CD14-positive monocyte (primary cell): Measurements from ENCODE around the gene FAM3C. TPM values are rescaled to one million over a fixed set of nuclear protein-coding genes. Genes with fewer than 3 reads are reported as not detected.

Experiments
- DNase-seq, 3 donors: peaks; one replicate each; pipeline ENCODE4 v3.0.0-alpha.2; 2011 to 2022
- H2AFZ ChIP-seq: 2 replicates; pipeline ENCODE4 v1.6.0; 2012; ENCODE audit warnings: mild to moderate bottlenecking, low read depth, low read length, inconsistent platforms; ENCODE audit not compliant: insufficient read depth, poor library complexity, severe bottlenecking
- H3K27ac ChIP-seq, 2 donors: 1 replicate in 1 of 2; 2 replicates in 1 of 2; pipeline ENCODE4 v1.5.1; 2012 to 2013; ENCODE audit warnings: low read length in 2 of 2, control low read depth in 1 of 2, inconsistent platforms in 1 of 2, low read depth in 1 of 2, mild to moderate bottlenecking in 1 of 2
- H3K27me3 ChIP-seq, 2 donors: one replicate each; pipeline versions ENCODE4 v1.6.0 to v1.6.1; 2011 to 2013; ENCODE audit warnings: low read length in 2 of 2; ENCODE audit not compliant: control insufficient read depth in 2 of 2, insufficient read depth in 2 of 2
- H3K36me3 ChIP-seq, 2 donors: replicated peaks in 1 of 2; 1 replicate in 1 of 2; 2 replicates in 1 of 2; pipeline versions ENCODE4 v1.5.1 to v1.6.1; 2012 to 2013; ENCODE audit warnings: low read length in 2 of 2, control low read depth in 1 of 2, inconsistent platforms in 1 of 2, mild to moderate bottlenecking in 1 of 2; ENCODE audit not compliant: insufficient read depth in 2 of 2, control insufficient read depth in 1 of 2
- H3K4me1 ChIP-seq, 2 donors: 1 replicate in 1 of 2; 2 replicates in 1 of 2; pipeline versions ENCODE4 v1.5.1 to v1.6.1; 2012 to 2013; ENCODE audit warnings: low read length in 2 of 2, control low read depth in 1 of 2, inconsistent platforms in 1 of 2, mild to moderate bottlenecking in 1 of 2, moderate library complexity in 1 of 2; ENCODE audit not compliant: insufficient read depth in 2 of 2, control insufficient read depth in 1 of 2
- H3K4me2 ChIP-seq: replicated peaks from 2 replicates; pipeline ENCODE3; 2012; ENCODE audit warnings: low read length, moderate library complexity, mild to moderate bottlenecking; ENCODE audit not compliant: poor library complexity, severe bottlenecking; ENCODE audit errors: extremely low read depth
- H3K4me3 ChIP-seq, 3 experiments: fragments of 200-600 bp in 1 of 3; sonication (generic) in 1 of 3; replicated peaks in 1 of 3; 1 replicate in 2 of 3; 2 replicates in 1 of 3; pipeline ENCODE4 v1.5.1; 2011 to 2013; ENCODE audit warnings: low read length in 3 of 3, mild to moderate bottlenecking in 3 of 3, control low read depth in 2 of 3, low read depth in 2 of 3, inconsistent platforms in 1 of 3, moderate library complexity in 1 of 3
- H3K79me2 ChIP-seq: 2 replicates; pipeline ENCODE4 v1.6.0; 2012; ENCODE audit warnings: mild to moderate bottlenecking, control low read depth, inconsistent platforms, low read length, moderate library complexity; ENCODE audit not compliant: insufficient read depth
- H3K9ac ChIP-seq: 2 replicates; pipeline ENCODE4 v1.6.0; 2017; ENCODE audit warnings: low read length, mild to moderate bottlenecking; ENCODE audit not compliant: insufficient read depth, poor library complexity, severe bottlenecking
- H3K9me3 ChIP-seq, 2 donors: replicated peaks in 1 of 2; 1 replicate in 1 of 2; 2 replicates in 1 of 2; pipeline versions ENCODE4 v1.5.1 to v1.6.1; 2012 to 2013; ENCODE audit warnings: low read length in 2 of 2, control low read depth in 1 of 2; ENCODE audit not compliant: control insufficient read depth in 1 of 2, insufficient read depth in 1 of 2
- H4K20me1 ChIP-seq: 2 replicates; pipeline ENCODE4 v1.6.0; 2012; ENCODE audit warnings: mild to moderate bottlenecking, low read length, control low read depth, moderate library complexity; ENCODE audit not compliant: insufficient read depth
- H3K27ac Mint-ChIP-seq, 7 donors: one replicate each; pipeline ENCODE4 v1.8.0; 2020; ENCODE audit warnings: mild to moderate bottlenecking in 7 of 7, mixed read lengths in 7 of 7, moderate library complexity in 6 of 7, inconsistent platforms in 2 of 7
- H3K27me3 Mint-ChIP-seq, 3 donors: one replicate each; pipeline ENCODE4 v1.8.0; 2021 to 2022; ENCODE audit warnings: low read depth in 3 of 3, mild to moderate bottlenecking in 3 of 3, mixed read lengths in 3 of 3, moderate library complexity in 3 of 3, inconsistent platforms in 1 of 3
- H3K36me3 Mint-ChIP-seq, 2 donors: one replicate each; pipeline ENCODE4 v1.8.0; 2020; ENCODE audit warnings: mixed read lengths in 2 of 2, inconsistent platforms in 1 of 2, mild to moderate bottlenecking in 1 of 2
- H3K4me1 Mint-ChIP-seq: one replicate; pipeline ENCODE4 v1.8.0; 2020; ENCODE audit warnings: mild to moderate bottlenecking, mixed read lengths
- H3K4me3 Mint-ChIP-seq, 2 donors: one replicate each; pipeline ENCODE4 v1.8.0; 2020; ENCODE audit warnings: mild to moderate bottlenecking in 2 of 2, mixed read lengths in 2 of 2, moderate library complexity in 1 of 2
- H3K9me3 Mint-ChIP-seq, 7 donors: one replicate each; pipeline ENCODE4 v1.8.0; 2020 to 2022; ENCODE audit warnings: mixed read lengths in 7 of 7, mild to moderate bottlenecking in 6 of 7, moderate library complexity in 6 of 7, inconsistent platforms in 2 of 7
- WGBS: methylation state at CpG from one replicate; pipeline ENCODE4 v1.1.5; 2013; ENCODE audit warnings: missing lambda C conversion rate; ENCODE audit not compliant: insufficient coverage; 5-methylcytosine and 5-hydroxymethylcytosine counted together
- intact Hi-C, 2 donors: fragments of 100-400 bp; cut with micrococcal nuclease; formaldehyde crosslinking; loops; one replicate each; pipeline versions ENCODE4 v1.15.0 to v1.15.1; 2023
- polyA plus RNA-seq, 3 donors: library from polyadenylated mRNA; depleted of rRNA in 1 of 3; unstranded in 2 of 3; stranded (reverse) in 1 of 3; fragments of 300-500 nt in 2 of 3; fragments of >200 nt in 1 of 3; fragmentation: Illumina TruSeq in 2 of 3; gene quantifications; 1 replicate in 2 of 3; 2 replicates in 1 of 3; pipeline ENCODE4 v1.2.3, GENCODE V29; 2012 to 2021
- TF ChIP-seq, protein P1 (sequence below): fragments of 200-600 bp; IDR thresholded peaks from one replicate; pipeline ENCODE4 v1.8.0; 2022; ENCODE audit warnings: antibody characterized with exemption, mild to moderate bottlenecking

Gene FAM3C
- polyA plus RNA-seq, 3 donors, result 5.5 to 13.0 (median 7.3) TPM

DNA sequence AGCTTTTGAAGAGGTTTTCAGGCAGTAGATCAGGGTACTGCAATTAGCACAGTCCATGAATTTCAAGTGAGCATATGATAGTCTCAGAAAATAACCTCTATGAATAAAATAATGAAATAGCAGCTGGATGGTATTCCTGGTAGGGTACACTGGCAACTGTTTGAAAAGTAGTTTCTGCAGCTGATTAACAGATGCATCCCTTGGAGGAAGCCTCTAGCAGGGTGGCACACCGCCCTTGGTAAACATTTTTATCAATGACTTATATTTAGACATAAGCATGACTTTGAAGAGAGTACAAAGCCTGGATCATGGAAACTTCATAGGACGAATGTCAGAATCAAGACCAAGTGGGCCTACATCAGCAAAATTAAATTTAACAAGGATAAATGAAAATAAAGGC lies 40.5 kb downstream of the FAM3C start:
- H3K27me3 Mint-ChIP-seq, result no peaks in the 10 kb centered on the region
- Histone ChIP-seq H3K9me3 (no peaks in the 10 kb centered on the region), H3K27me3 (no peaks in the 10 kb centered on the region), H3K27ac (no peak overlapping the region), H3K4me1 (no peaks in the 10 kb centered on the region), H4K20me1 (no peaks in the 10 kb centered on the region), H3K4me3 (no peak overlapping the region), H3K36me3 (peaks cover 2 to 13% of the 10 kb centered on the region in 2 donors), H3K4me2 (no peak overlapping the region), H3K79me2 (no peaks in the 10 kb centered on the region), H3K9ac (no peak overlapping the region), H2AFZ (no peak overlapping the region)
- no peak overlapping the region for H3K27ac Mint-ChIP-seq
- no peak overlapping the region for H3K4me3 Mint-ChIP-seq
- H3K4me1 Mint-ChIP-seq, result no peaks in the 10 kb centered on the region
- peaks cover 31 to 35% of the 10 kb centered on the region in 2 donors for H3K36me3 Mint-ChIP-seq
- no CpG with 5 or more reads among the region's 2 CpGs for WGBS
- intact Hi-C loops, result no loop called here
- H3K9me3 Mint-ChIP-seq, result no peaks in the 10 kb centered on the region
- no peak for DNase-seq
- TF ChIP-seq, protein P1, sequence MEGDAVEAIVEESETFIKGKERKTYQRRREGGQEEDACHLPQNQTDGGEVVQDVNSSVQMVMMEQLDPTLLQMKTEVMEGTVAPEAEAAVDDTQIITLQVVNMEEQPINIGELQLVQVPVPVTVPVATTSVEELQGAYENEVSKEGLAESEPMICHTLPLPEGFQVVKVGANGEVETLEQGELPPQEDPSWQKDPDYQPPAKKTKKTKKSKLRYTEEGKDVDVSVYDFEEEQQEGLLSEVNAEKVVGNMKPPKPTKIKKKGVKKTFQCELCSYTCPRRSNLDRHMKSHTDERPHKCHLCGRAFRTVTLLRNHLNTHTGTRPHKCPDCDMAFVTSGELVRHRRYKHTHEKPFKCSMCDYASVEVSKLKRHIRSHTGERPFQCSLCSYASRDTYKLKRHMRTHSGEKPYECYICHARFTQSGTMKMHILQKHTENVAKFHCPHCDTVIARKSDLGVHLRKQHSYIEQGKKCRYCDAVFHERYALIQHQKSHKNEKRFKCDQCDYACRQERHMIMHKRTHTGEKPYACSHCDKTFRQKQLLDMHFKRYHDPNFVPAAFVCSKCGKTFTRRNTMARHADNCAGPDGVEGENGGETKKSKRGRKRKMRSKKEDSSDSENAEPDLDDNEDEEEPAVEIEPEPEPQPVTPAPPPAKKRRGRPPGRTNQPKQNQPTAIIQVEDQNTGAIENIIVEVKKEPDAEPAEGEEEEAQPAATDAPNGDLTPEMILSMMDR, result no peak

DNA sequence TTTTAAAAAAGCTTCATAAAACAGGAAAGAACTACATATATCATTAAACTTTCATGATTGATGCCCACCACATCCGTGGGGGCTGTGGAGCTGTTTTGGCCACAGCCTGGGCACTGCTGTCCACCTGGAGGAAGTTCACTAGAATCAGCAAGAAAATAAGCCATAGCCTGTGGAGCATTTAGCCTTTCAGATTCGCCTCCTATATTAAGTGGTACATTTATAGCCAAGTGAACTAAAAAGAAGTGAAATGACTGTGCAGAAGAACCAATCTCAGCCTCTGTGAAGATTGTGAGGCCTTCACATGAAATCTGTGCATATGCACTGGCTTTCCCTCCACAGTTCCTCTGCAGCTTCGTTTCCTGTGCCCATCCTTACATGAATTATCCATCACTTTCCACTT lies 43.8 kb downstream of the FAM3C start:
- Mint-ChIP-seq H3K9me3 (no peaks in the 10 kb centered on the region), H3K36me3 (peaks cover 22 to 26% of the 10 kb centered on the region in 2 donors), H3K4me3 (no peak overlapping the region), H3K27ac (no peak overlapping the region), H3K4me1 (no peaks in the 10 kb centered on the region), H3K27me3 (no peaks in the 10 kb centered on the region)
- Histone ChIP-seq H4K20me1 (no peaks in the 10 kb centered on the region), H3K9ac (no peak overlapping the region), H3K27ac (no peak overlapping the region), H2AFZ (no peak overlapping the region), H3K79me2 (no peaks in the 10 kb centered on the region), H3K4me3 (no peak overlapping the region), H3K9me3 (no peaks in the 10 kb centered on the region), H3K27me3 (no peaks in the 10 kb centered on the region), H3K36me3 (peaks cover 1 to 4% of the 10 kb centered on the region in 2 donors), H3K4me1 (no peaks in the 10 kb centered on the region), H3K4me2 (no peak overlapping the region)
- 62% methylated on average over 2 of the region's 3 CpGs for WGBS
- TF ChIP-seq, protein P1, result no peak
- intact Hi-C loops, result no loop called here
- no peak for DNase-seq
